M059J (cell line): ENCODE data around the gene CALR. TPM values are rescaled to one million over a fixed set of nuclear protein-coding genes. Genes with fewer than 3 reads are reported as not detected.

ENCODE experiments used
- DNase-seq: peaks from one replicate; pipeline ENCODE4 v3.0.0-alpha.2; 2012; ENCODE audit warnings: low read depth
- total RNA-seq: library from RNA; depleted of rRNA; stranded (reverse); fragments of >200 nt; shearing (Covaris generic); gene quantifications from 2 replicates; pipeline ENCODE4 v1.2.3, GENCODE V29; 2014; rRNA removed

CALR gene
- total RNA-seq, 1 experiment from 2014 or later: 2,975 TPM

DNA sequence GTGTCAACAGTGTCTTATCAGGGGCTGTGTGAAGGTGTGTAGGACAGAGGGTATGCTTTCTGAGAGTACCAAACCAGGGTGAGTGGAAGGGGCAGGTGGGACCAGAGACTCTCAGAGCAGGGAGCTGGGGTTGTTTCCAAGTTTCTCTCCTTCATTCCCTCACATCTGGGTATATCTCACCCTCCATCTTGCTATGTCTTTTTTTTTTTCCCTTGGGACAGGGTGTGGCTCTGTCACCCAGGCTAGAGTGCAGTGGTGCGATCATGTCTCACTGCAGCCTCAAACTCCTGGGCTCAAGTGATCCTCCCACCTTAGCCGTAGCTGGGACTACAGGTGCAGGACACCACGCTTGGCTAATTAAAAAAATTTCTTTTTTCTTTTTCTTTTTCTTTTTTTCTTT lies 41.6 kb downstream of the CALR start:
- no peak for DNase-seq

DNA sequence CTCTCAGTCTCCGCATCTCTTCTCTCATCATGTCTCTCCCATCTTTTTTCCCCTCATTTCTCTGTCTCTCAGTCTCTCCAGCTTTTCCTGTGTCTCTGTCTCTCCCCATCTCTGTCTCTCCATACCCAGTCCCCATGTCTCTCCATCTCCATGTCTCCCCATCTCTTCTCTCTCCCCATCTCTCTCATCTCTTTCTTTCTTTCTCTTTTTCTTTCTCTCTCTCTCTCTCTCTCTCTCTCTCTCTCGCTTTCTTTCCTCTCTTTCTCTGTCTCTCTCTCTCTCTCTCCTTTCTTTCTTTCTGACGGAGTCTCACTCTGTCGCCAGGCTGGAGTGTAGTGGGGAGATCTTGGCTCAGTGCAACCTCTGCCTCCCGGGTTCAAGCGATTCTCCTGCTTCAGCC lies 44.2 kb downstream of the CALR start:
- no peak for DNase-seq

DNA sequence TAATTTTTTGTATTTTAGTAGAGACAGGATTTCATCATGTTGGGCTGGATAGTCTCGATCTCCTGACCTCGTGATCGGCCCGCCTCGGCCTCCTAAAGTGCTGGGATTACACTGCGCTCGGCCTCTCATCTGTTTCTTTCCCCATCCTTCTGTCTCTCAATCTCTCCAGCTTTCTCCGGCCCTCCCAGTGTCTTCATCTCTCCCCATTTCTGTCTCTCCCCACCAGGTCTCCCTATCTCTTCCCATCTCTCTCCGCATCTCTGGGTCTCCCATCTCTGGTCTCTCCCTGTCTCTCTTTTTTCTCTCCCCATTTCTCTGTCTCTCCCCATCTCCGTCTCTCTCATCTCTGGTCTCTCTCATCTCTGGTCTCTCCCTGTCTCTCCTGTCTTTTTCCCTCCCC lies 44.7 kb downstream of the CALR start:
- no peak for DNase-seq

DNA sequence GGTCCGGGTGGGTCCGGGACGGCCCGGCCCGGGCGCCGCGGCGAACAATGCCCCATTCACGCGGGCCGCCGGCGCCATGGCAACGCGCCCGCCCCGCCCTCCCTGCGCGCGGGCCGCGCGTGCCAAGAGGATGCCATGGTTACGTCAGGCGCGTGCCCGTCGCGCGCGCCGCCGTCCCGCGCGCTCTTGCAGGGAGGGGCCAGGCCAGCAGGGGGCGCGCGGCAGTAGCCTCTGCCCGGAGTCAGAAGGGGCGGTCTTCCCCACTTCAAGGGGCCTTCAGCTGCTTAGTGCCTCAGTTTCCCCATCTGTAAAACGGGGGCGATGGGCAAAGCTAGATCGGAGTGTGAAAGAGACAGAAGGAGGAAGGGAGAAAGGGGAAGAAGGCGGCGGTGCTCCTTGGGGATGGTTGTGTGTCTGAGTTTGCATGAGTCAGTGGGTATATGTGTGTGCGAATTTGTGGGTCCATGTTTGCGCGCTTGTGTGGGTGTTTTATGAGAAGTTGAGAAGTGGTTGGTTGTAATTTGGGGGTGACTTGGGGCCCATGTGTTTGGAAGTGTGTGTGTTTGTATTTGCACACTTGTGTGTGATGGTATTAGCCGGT lies 45.2 kb downstream of the CALR start:
- peak; percentile 66 for DNase-seq

DNA sequence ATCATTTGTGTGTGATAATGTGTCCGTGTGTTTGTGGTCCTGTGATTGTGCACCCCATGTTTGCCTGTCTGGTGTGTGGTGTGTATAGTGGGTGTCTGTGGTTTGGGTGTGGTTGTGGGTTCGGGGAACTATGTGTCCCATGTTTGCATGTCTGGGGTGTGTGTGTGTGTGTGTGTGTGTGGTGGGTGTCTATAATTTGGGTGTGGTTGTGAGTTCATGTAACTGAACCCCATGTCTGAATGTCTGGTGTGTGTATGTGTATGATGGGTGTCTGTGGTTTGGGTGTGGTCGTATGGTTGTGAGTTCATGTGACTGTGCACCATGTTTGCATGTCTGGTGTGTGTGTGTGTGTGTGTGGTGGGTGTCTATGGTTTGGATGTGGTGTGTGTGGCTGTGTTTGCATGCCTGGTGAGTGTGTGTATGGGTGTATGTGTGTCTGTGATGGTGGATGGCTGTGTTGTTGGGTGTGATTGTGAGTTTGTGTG lies 45.8 kb downstream of the CALR start:
- no peak for DNase-seq

DNA sequence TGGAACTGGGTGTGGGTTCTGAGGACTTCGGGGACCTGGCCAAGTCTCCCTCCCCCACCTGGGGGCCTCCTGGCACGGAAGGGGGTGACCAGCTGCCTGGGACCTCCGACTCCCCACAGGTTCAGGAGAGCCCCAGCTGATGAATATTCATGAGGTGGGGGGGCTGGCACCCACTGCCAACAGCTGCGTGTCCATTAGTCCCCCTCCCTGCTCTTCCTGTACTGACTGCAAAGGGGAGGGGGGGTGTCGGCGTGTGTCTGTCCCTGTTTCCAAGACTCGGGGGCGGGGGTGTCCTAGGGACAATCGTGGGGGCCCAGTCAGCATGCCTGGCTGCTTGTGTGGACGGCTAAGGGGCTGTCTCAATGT lies 46.3 kb downstream of the CALR start:
- DNase-seq: no peak

DNA sequence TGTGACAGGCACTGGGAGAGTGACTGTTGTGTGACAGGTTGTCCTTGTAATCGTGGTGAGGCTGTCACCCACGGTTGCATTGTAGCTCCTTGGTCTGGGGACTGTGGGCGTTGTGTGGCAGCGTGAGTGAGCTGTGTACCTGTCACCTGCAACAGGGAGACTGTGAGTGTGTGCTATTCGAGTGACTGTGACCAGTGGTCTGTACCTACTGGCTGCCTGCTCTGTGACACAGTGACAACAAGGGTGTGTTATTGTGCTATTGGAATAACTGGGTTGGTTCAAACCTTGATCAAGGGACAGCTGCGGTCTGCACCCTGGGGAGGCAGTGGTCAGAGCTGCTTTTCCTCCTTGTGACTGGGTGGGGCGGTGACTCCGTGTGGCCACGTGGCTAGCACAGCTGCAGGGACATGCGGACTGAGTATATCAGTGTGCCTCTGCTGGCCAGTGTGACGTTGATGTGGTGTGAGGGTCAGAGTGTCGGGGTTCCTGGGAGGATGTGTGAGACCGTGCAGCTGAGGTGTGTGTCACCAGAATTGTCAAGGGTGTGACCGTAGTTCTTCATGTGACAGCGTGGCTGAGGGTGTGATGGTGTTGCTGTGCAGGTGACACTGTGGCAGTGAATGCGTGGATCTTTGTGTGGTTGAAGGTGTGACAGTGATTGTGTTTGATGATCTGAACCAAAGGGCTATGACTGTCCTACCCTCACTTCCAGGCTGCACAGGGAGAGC lies 46.8 kb downstream of the CALR start:
- DNase-seq: peak; percentile 34

DNA sequence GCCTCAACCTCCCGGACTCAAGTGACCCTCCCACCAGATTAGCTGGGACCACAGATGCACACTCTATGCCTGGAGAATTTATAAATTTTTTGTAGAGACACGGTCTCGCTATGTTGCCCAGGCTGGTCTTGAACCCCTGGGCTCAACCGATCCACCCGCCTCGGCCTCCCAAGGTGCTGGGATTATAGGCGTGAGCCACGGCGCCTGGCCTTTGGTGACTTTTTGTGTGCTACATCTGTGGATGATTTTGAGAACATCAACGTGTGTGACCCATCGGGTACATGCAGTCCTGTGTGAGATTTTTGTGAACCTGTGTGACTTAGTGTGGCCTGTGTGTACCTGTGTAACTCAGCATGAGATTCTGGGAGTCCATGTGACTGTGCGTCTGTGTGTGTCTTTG lies 48.3 kb downstream of the CALR start:
- no peak for DNase-seq

DNA sequence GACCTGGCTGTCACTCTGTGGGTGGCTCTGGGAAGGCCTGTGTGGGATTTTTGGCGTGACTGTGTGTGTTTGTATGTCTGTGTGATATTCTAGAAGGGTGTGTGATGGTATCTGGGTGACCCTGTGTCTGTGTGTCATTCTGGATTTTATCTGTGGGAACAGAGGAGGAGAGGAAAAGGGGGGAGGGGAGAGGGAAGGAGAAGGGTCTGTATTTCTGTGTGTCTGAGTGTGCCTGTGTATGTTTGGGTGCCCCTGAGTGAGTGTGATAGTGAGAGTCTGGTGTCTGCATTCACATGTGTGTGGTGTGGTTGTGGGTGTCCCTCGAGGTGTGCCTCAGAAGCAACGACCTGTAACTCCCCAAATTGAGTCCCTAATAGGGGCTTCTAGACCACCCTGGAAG lies 48.8 kb downstream of the CALR start:
- no peak for DNase-seq

DNA sequence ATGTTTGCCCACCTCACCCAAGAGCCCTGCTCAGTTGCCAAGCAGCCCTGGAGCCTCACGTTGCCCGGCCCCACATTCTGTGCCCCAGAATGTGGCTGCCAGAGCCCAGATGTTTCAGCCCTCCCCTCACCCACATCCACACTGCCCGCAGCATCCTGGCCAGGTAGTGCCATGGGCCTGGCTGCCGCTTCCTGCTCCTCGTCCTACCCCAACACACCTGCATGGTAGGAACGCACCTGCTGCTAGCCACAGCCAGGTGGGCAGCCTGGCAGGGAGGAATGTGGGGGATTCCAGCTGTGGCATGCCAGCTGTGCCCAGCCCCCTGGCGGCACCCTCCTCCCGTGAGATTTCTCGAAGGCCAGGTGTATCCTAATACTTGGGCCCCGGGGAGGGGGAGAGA lies 49.4 kb downstream of the CALR start:
- no peak for DNase-seq

DNA sequence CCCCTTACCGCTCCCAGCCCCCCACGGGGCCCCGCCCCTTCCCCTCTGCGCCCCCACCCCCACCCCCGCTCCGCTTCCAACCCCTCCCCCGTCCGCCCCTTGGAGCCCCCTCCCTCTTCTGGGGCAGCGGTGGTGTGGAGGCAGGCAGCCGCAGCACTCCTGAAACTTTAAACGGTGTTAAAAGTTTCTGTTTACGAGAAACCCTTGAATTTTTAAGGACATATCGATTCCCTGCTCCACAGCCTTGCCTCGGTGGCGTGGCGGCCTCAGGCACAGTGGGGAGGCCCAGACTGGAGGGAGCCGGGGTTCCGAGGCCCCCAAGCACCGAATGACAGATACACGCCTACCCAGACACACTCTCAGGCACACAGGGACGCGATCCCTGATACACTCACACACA lies 52.0 kb downstream of the CALR start:
- no peak for DNase-seq

DNA sequence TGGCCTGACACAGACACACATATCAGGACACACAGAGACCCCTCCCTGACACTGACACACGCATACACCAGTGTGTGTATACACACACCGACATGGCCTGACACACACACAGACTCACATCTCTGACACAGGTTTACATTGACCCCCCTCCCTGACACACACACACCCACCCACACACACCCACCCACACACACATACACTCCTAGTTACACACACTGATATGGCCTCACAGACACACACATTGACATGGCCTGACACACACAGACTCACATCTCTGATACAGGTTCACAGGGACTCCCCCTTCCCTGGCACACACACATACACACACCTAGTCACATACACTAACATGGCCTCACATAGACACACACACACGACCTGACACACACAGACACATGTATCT lies 52.4 kb downstream of the CALR start:
- DNase-seq: no peak

DNA sequence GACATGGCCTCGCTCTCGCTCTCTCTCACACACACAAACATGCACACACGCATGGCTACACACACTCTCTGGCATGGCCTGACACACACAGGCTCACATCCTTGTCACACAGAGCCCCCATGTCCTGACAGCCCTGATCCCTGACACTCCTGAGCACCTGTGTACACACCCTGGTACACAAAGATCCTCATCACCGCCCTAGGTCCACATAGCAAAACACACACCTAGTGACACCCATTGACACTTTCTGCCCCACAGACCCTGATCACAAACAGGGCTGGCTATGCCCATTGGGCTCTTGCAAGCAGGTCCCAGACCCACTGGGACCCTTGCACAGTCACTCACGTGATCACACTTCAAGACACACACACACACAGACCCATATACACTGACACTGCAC lies 52.9 kb downstream of the CALR start:
- no peak for DNase-seq

DNA sequence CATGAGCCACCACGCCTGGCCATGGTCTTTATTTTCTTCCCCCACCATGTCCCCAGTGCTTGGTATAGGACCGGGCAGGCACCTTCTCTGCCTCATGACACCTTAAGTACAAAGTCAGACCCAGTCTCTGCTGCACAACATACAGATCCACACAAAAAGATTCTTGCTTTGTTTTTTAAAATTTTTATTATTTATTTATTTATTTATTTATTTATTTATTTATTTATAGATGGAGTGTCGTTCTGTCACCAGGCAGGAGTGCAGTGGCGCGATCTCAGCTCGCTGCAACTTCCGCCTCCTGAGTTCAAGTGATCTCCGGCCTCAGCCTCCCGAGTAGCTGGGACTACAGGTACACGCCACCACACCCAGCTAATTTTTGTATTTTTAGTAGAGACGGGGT lies 54.3 kb downstream of the CALR start:
- DNase-seq: no peak

DNA sequence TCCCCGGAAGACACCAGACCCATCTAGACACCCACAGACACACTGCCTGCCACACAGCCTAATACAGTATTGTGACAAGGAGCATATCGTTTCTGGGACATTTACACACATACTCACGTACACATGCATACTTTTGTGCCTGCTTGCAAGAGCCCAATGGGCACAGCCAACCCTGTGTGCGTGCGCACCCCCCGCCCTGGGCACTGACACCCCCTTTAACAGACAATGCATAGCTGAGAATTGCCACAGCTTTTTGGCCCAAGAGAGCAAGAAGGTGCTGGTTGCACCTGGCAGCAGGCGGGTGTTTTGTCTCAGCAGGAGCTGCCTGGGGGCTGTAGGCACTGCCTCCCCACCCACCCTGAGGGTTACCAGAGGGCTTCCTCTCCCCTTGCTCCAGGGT lies 55.2 kb downstream of the CALR start:
- DNase-seq: no peak

Other genes starting within 250 kb of the CALR start
- gene FBXW9, start 242.0 kb upstream of the CALR start, total RNA-seq: 12.0 and 14.5 TPM in 2 replicates
- 32.3 and 40.2 TPM in 2 replicates for gene TNPO2, start 214.7 kb upstream of the CALR start, total RNA-seq
- gene TRIR, start 203.9 kb upstream of the CALR start, total RNA-seq: 272 and 329 TPM in 2 replicates
- gene GET3, start 201.1 kb upstream of the CALR start, total RNA-seq: 112 and 114 TPM in 2 replicates
- not detected in 2 replicates for gene BEST2, start 186.8 kb upstream of the CALR start, total RNA-seq
- 7.2 and 8.4 TPM in 2 replicates for gene HOOK2, start 163.1 kb upstream of the CALR start, total RNA-seq
- 68.3 and 92.5 TPM in 2 replicates for gene JUNB, start 147.1 kb upstream of the CALR start, total RNA-seq
- gene PRDX2, start 136.8 kb upstream of the CALR start, total RNA-seq: 178 and 300 TPM in 2 replicates
- gene THSD8, start 136.5 kb upstream of the CALR start, total RNA-seq: not detected in 2 replicates
- gene RNASEH2A, start 132.0 kb upstream of the CALR start, total RNA-seq: 50.4 and 62.8 TPM in 2 replicates
- 0.52 TPM in 1 of 2 replicates, not detected in the other for gene RTBDN, start 104.0 kb upstream of the CALR start, total RNA-seq
- 0.10 and 0.12 TPM in 2 replicates for gene MAST1, start 100.1 kb upstream of the CALR start, total RNA-seq
- 61.0 and 62.4 TPM in 2 replicates for gene DNASE2, start 57.2 kb upstream of the CALR start, total RNA-seq
- gene KLF1, start 51.4 kb upstream of the CALR start, total RNA-seq: not detected in 2 replicates
- 27.2 and 27.5 TPM in 2 replicates for gene GCDH, start 47.4 kb upstream of the CALR start, total RNA-seq
- 0.20 and 0.34 TPM in 2 replicates for gene SYCE2, start 19.3 kb upstream of the CALR start, total RNA-seq
- gene FARSA, start 4.9 kb upstream of the CALR start, total RNA-seq: 67.2 and 86.6 TPM in 2 replicates
- gene RAD23A, start 7.3 kb downstream of the CALR start, total RNA-seq: 156 and 205 TPM in 2 replicates
- 48.1 and 54.0 TPM in 2 replicates for gene GADD45GIP1, start 18.6 kb downstream of the CALR start, total RNA-seq
- gene DAND5, start 31.0 kb downstream of the CALR start, total RNA-seq: 0.62 TPM in 1 of 2 replicates, not detected in the other
- 38.5 and 52.0 TPM in 2 replicates for gene NFIX, start 56.9 kb downstream of the CALR start, total RNA-seq
- not detected in 2 replicates for gene LYL1, start 164.2 kb downstream of the CALR start, total RNA-seq
- gene TRMT1, start 178.1 kb downstream of the CALR start, total RNA-seq: 19.9 and 23.0 TPM in 2 replicates
- 48.1 and 126 TPM in 2 replicates for gene NACC1, start 179.7 kb downstream of the CALR start, total RNA-seq
- 122 and 124 TPM in 2 replicates for gene STX10, start 211.8 kb downstream of the CALR start, total RNA-seq
- 16.6 and 33.0 TPM in 2 replicates for gene IER2, start 211.8 kb downstream of the CALR start, total RNA-seq